HUES48 (cell line): ENCODE data around the gene AP1AR.
"Not testable (repeated sequence)": the region's sequence is repeated elsewhere in the genome, so short reads cannot be mapped to it uniquely, and the experiment has no call there.

Experiments used
- H3K27ac ChIP-seq: one replicate; pipeline ENCODE4 v1.7.0; 2013; ENCODE audit warnings: low read depth, low read length, inconsistent platforms
- H3K27me3 ChIP-seq: 2 replicates; pipeline ENCODE4 v1.6.1; 2013; ENCODE audit warnings: mild to moderate bottlenecking, low read length; ENCODE audit not compliant: control insufficient read depth, insufficient read depth
- H3K36me3 ChIP-seq: 2 replicates; pipeline ENCODE4 v1.6.1; 2013; ENCODE audit warnings: low read length; ENCODE audit not compliant: control insufficient read depth, insufficient read depth
- H3K4me1 ChIP-seq: 2 replicates; pipeline ENCODE4 v1.6.1; 2013; ENCODE audit warnings: mild to moderate bottlenecking, low read length; ENCODE audit not compliant: control insufficient read depth, insufficient read depth
- H3K4me3 ChIP-seq: 2 replicates; pipeline ENCODE4 v1.5.1; 2013; ENCODE audit warnings: mild to moderate bottlenecking, low read depth, low read length
- H3K9ac ChIP-seq: 2 replicates; pipeline ENCODE4 v1.6.1; 2013; ENCODE audit warnings: mild to moderate bottlenecking, low read depth, low read length, moderate library complexity
- H3K9me3 ChIP-seq: 2 replicates; pipeline ENCODE4 v1.6.1; 2013; ENCODE audit warnings: low read length; ENCODE audit not compliant: control insufficient read depth, insufficient read depth

AP1AR gene

DNA sequence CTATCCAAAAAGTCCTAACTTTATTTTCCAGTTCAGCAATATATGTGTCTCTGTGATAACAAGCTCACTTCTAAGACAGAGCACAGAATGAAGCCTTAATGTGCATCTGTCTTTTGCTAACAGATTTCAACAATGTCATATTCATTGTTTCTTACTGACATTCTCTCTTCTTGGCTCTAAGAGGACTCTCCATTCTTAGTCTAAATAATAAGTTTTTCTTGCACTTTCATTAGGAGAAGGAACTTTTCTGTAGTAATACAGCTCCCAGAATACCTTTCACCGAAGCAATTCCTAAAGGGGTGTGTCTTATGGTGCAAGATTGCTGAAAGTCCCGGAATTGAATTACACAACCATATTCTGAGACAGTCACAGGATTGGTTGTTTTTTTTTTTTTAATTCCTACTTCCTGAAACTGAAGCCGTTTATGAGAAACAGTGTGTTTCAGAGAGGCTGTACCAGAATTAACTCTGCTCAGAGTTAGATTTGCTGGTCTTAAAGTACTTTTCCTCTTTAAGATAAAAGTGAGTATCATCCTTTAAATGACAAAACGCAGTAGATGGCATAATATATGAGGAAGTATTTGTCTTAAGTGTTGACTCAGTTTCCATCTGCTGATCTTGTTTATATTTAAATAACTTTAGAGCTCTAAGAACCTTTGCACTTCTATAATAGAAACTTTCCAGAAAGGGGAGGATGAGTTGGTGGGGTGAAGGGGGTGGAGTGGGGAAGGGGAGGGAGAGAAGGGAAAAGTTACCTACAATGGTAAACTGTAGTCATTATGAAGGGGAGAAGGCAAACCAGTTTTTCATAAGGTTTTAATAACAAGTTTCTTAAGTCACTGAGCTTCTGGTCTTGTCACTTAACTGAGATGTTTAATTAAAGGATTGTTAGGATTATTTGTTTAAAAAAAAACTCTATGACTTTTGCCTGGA, 65.6 kb downstream of the AP1AR start, which contains the start of gene ALPK1:
TSS of gene ALPK1 (plus strand) at position 421 of the 932 bp plus-strand sequence.
- H3K27ac ChIP-seq: no peak within 1 kb of the TSS

DNA sequence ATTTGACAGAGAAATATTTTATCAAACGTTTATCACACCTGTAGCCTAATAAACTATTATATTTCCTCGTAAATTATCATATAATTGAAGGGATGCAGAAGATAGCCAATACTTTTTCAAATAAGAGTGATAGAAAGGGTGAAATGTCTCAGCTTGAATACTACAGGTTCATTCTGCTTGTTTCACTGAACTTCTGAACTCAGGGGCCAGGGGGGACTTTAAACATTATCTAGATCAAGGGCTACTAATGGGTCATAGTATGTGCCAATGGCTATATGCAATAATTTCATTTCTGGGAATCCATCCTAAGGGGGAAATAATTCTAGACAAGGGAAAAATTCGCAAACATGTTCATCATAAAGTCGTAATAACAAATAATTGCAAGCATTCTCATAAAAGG, 68.1 kb downstream of the AP1AR start:
- no peak overlapping the region for H3K4me3 ChIP-seq
- H3K4me1 ChIP-seq: peaks cover 3% of the 10 kb centered on the region
- H3K36me3 ChIP-seq: no peaks in the 10 kb centered on the region
- H3K27ac ChIP-seq: no peak overlapping the region
- no peak overlapping the region for H3K9ac ChIP-seq
- H3K9me3 ChIP-seq: no peaks in the 10 kb centered on the region
- H3K27me3 ChIP-seq: no peaks in the 10 kb centered on the region

More for the DNA sequence above, 65.6 kb downstream of the AP1AR start, which contains the start of gene ALPK1:
- no peaks in the 10 kb centered on the region for H3K27me3 ChIP-seq
- no peak within 1 kb of the TSS for H3K9ac ChIP-seq
- no peaks in the 10 kb centered on the region for H3K36me3 ChIP-seq
- H3K4me3 ChIP-seq: no peak within 1 kb of the TSS
- H3K9me3 ChIP-seq: no peaks in the 10 kb centered on the region
- no peaks in the 10 kb centered on the region for H3K4me1 ChIP-seq

DNA sequence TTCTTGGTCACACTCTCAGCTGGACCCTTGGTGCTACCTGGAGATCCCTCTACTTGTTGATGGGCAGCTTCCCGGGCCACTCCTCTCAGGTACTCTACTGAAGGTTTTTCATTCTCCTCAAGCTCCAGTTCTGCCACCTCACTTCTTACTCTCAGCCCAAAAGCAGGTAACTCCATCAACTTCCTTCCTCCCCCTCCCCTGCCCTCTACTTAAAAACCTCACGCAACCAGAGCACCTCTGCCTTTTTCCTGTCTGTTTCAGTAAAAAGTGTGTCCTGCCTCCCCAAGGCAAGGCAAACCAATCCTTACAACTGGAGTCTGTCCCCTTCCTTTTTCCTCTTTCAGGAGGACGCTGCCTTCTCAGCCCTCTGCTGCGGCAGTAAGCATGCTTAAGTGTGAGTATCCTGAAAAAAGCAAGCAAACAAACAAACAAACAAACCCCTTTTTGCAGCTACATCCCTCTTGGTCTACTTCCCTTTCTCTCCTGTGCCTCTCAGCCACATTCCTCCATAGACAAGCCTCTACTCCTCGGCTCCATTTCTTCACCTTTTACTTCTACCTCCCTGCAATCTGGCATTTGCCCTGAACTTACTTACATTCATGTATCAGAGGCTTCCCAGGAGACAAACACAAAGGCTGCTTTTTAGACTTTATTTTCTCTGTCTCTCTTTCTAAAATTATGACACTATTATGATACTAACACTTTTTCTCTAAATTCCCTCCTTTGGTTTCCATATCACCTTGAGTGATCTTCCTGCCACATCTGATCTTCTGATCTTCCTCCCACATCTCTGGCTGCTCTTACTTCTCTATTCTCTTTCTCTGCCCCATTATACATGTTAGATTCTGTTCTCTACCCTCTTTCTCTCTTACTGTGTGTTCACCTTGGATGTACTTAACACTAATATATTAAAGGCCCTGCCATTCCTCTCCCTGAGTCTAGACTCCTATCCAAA, 71.0 kb downstream of the AP1AR start:
- H3K9ac ChIP-seq: no peak overlapping the region
- no peak overlapping the region for H3K27ac ChIP-seq
- no peaks in the 10 kb centered on the region for H3K9me3 ChIP-seq
- H3K4me3 ChIP-seq: no peak overlapping the region
- H3K27me3 ChIP-seq: no peaks in the 10 kb centered on the region
- peaks cover 3% of the 10 kb centered on the region for H3K4me1 ChIP-seq
- H3K36me3 ChIP-seq: no peaks in the 10 kb centered on the region

DNA sequence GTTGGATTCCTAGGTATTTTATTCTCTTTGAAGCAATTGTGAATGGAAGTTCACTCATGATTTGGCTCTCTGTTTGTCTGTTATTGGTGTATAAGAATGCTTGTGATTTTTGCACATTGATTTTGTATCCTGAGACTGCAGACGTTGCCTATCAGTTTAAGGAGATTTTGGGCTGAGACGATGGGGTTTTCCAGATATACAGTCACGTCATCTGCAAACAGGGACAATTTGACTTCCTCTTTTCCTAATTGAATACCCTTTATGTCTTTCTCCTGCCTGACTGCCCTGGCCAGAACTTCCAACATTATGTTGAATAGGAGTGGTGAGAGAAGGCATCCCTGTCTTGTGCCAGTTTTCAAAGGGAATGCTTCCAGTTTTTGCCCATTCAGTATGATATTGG, 73.9 kb downstream of the AP1AR start:
- H3K36me3 ChIP-seq, H3K9me3 ChIP-seq, H3K4me1 ChIP-seq, H3K27me3 ChIP-seq, H3K4me3 ChIP-seq, H3K27ac ChIP-seq, H3K9ac ChIP-seq: not testable (repeated sequence)

DNA sequence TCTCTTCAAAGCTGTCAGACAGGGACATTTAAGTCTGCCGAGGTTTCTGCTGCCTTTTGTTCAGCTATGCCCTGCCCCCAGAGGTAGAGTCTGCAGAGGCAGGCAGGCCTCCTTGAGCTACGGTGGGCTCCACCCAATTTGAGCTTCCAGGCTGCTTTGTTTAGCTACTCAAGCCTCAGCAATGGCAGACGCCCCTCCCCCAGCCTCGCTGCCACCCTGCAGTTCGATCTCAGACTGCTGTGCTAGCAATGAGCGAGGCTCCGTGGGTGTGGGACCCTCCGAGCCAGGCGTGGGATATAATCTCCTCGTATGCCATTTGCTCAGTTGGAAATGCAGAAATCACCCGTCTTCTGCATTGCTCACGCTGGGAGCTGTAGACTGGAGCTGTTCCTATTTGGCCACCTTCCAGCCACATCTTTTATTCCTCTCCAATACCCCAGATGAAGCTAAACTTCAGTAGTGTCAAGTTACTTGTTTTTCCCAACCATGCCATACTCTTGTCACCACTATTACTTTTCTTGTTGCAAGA, 77.7 kb downstream of the AP1AR start:
- not testable (repeated sequence) for H3K36me3 ChIP-seq, H3K4me1 ChIP-seq, H3K27me3 ChIP-seq, H3K9ac ChIP-seq, H3K27ac ChIP-seq, H3K9me3 ChIP-seq
- H3K4me3 ChIP-seq: peak overlapping the region; percentile 42; the same call in 1 of the 2 replicates

DNA sequence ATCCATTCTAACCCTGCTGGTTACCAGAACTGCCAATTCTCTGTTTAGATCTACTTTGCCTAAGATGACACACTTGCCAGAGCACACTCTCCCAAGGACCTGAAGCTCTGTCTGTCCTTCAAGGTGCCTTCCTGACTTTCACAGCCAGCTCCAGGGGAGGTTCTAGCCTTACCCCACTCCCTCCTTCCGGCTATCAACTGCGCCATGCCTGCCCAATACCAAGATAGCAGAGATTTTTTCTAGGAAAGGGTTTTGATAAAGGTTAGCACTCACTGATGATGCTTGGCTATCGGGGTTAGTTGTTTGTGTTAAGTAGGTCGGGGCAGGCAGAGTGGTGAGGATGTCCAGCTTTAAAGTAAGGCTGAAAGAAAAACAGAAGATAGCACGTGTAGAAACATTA, 79.9 kb downstream of the AP1AR start:
- peaks cover 5% of the 10 kb centered on the region for H3K4me1 ChIP-seq
- H3K27ac ChIP-seq: no peak overlapping the region
- no peaks in the 10 kb centered on the region for H3K27me3 ChIP-seq
- no peak overlapping the region for H3K9ac ChIP-seq
- H3K4me3 ChIP-seq: no peak overlapping the region
- no peaks in the 10 kb centered on the region for H3K9me3 ChIP-seq
- H3K36me3 ChIP-seq: no peaks in the 10 kb centered on the region

DNA sequence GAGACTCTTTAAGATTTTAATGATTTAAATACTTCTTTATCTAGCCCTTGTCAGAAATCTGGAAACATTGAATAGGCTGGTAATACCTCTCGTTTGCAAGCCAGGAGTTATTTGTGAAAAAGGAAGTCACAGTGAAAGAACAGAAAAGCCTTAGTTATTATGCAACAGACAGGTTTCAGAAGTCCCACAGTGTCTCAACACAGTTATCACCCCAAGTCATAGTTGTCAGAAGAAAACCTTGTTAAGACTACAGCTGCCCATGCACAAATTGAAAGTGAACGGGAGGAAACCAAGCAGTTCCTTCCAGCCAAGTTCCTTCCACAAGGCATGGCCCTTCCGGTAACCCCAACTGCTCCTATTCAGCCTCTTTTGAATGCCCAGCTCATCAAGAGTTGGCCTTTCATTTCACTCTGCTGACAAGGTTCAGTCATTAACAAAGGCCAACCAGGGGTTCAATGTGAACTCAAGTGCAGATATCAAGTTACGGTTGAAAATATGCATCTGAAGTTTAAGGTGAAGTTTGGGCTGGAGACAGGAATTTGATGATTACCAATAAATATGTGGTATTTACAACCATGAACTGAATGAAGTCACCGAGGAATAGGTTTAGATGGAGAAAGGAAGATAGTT, 81.1 kb downstream of the AP1AR start:
- Histone ChIP-seq H3K27me3 (no peaks in the 10 kb centered on the region), H3K4me1 (peaks cover 5% of the 10 kb centered on the region), H3K27ac (no peak overlapping the region), H3K36me3 (no peaks in the 10 kb centered on the region), H3K9ac (no peak overlapping the region), H3K4me3 (no peak overlapping the region), H3K9me3 (no peaks in the 10 kb centered on the region)

DNA sequence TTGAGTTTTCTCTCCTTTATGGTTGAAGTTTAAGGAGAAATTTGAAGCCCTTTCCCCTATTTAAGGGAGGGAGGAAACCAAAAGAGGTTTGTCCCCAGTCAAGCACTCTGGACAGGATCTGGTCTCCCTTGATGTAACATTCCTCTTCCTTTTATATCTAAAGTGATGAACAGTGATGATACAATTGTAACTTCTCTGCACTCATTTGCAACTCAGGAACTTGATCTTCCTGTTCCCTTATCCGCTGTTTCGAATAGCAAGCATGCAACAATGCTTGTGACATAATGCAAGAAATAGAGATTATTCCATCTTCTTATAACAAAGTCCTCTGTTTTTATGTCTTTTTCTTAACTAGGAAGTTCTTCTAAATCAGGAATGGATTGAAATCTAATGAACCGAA, 83.9 kb downstream of the AP1AR start:
- Histone ChIP-seq H3K27me3 (no peaks in the 10 kb centered on the region), H3K9ac (no peak overlapping the region), H3K27ac (no peak overlapping the region), H3K4me3 (no peak overlapping the region), H3K9me3 (no peaks in the 10 kb centered on the region), H3K36me3 (no peaks in the 10 kb centered on the region), H3K4me1 (no peaks in the 10 kb centered on the region; the same call in 1 of the 2 replicates)

DNA sequence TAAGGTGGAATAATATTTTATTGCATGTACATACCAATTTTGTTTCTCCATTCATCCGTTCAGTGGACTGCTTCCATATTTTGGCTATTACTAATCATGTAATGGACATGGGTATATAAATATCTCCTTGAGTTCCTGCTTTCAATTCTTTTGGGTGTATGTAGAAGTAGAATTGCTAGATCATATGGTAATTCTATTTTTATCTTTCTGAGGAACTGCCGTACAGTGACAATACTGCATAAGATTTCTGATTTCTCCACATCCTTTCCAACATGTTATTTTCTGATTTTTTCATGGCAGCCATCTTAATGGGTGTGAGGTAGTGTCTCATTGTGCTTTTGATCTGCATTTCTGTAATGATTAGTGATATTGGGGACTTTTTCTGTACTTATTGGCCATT, 84.8 kb downstream of the AP1AR start:
- Histone ChIP-seq H3K36me3 (no peaks in the 10 kb centered on the region), H3K9me3 (no peaks in the 10 kb centered on the region)

DNA sequence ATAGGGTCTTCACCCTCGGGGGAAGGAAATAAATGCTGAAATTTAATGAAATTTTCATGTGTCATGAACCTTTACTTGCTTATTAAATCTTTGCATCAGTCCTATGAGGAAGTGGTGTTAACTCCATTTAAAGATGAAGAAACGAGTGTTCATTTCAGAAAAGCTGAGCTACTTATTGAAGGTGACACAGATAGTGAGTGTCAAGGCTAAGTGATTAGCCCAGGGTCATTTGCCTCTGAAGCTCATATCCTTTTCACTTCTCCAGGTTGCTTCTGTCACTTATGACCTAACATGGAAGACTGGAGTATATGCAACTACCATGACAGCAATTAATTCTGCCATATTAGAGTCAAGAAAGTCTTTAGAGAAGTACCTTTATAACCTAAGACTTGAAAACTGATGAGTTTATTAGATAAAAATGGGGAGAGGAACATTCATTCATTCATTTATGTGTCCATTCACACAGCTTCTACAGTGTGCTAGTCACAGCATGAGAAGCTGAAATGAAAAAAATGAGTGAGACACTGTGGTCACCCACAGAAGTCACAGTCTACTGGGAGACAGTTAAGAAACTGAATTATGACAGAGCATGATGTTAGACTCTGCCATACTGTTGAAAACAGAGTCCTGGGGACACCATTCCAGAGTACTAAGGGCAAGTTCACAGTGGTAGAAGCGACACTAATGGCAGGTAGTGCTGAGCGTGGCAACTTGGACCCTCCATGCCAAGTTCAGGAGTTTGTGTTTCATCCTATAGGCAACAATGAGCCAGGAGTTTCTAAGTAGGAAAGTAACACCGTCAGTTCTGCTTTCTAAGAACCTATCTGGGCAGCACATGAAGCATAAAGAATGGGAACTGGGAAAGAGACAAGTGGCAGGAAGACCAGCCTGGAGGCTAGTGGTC, 86.9 kb downstream of the AP1AR start:
- Histone ChIP-seq H3K9me3 (no peaks in the 10 kb centered on the region), H3K9ac (no peak overlapping the region), H3K4me3 (no peak overlapping the region), H3K4me1 (no peaks in the 10 kb centered on the region), H3K27ac (no peak overlapping the region), H3K36me3 (no peaks in the 10 kb centered on the region), H3K27me3 (no peaks in the 10 kb centered on the region)

More for the DNA sequence above, 84.8 kb downstream of the AP1AR start:
- H3K9ac ChIP-seq: no peak overlapping the region
- H3K27me3 ChIP-seq: no peaks in the 10 kb centered on the region
- H3K4me1 ChIP-seq: no peaks in the 10 kb centered on the region; the same call in 1 of the 2 replicates
- no peak overlapping the region for H3K4me3 ChIP-seq
- no peak overlapping the region for H3K27ac ChIP-seq
